ENCODE results near the gene PTPN14. TPM values are rescaled to one million over a fixed set of nuclear protein-coding genes. Genes with fewer than 3 reads are reported as not detected.

Gene PTPN14
- total RNA-seq, 1 experiment from 2014 or later = 88.4 TPM

DNA sequence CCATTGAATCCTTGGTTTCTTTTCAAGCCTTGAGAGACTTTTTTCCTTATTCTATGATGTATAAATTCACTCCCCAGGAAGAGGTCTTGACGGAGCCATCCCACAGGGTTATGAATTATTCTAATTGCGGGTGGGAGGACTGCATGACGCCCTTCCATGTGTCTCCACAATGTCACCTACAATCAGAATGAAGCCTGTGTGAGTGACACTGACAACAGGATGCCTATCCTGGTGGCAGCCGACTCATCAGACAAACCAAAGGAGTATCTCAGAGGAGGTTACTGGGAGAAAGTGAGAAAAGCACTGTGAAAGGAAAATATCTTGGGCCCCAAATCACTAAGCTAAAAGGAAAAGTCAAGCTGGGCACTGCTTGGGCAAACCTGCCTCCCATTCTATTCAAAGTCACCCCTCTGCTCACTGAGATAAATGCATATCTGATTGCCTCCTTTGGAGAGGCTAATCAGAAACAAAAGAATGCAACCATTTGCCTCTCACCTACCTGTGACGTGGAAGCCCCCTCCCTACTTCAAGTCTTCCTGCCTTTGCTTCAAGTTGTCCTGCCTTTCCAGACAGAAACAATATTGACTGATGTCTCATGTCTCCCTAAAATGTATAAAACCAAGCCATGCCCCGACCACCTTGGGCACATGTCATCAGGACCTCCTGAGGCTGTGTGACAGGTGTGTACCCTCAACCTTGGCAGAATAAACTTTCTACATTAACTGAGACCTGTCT is 172.0 kb downstream of the PTPN14 start (continued):
- no peak for TF ChIP-seq USF2 (CRISPR knock-in tag; IDR thresholded peaks at IDR 0.05)
- no peak for TF ChIP-seq NFYB (CRISPR knock-in tag; conservative IDR thresholded peaks at IDR 0.05; ENCODE audit: low read depth)
- TF ChIP-seq NR3C1 (CRISPR knock-in tag; conservative IDR thresholded peaks at IDR 0.05; ENCODE audit: low read depth) = no peak
- TF ChIP-seq CREM (CRISPR knock-in tag; IDR thresholded peaks at IDR 0.05) = no peak
- TF ChIP-seq HMGA2 (CRISPR knock-in tag; IDR thresholded peaks at IDR 0.05) = no peak
- TF ChIP-seq, protein P1, sequence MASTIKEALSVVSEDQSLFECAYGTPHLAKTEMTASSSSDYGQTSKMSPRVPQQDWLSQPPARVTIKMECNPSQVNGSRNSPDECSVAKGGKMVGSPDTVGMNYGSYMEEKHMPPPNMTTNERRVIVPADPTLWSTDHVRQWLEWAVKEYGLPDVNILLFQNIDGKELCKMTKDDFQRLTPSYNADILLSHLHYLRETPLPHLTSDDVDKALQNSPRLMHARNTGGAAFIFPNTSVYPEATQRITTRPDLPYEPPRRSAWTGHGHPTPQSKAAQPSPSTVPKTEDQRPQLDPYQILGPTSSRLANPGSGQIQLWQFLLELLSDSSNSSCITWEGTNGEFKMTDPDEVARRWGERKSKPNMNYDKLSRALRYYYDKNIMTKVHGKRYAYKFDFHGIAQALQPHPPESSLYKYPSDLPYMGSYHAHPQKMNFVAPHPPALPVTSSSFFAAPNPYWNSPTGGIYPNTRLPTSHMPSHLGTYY (CRISPR knock-in tag; IDR thresholded peaks at IDR 0.05) = no peak
- TF ChIP-seq MXD4 (CRISPR knock-in tag; IDR thresholded peaks at IDR 0.05; ENCODE audit: borderline replicate concordance) = no peak
- no peak for TF ChIP-seq ZNF232 (CRISPR knock-in tag; IDR thresholded peaks at IDR 0.05)
- no peak for TF ChIP-seq GABPB1 (CRISPR knock-in tag; IDR thresholded peaks at IDR 0.05)
- TF ChIP-seq TEAD1 (CRISPR knock-in tag; IDR thresholded peaks at IDR 0.05) = no peak

DNA sequence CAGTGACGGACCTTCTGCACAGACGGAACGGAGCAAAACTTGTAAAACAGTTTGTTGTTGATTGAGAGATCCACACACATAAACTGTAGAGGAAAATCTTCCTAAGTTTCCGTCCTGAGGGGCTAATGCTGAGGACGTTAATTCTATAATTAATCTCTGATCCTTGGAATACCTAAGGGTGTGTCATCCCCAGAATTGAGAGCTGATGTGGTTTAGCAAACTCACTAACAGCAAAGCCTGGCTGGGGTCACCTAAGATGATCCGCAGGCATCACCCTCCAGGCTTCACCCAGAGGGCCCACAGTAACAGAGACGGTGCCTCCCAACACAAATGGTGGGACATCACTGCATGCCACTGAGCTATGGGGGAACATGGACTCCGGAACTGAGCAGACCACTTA is 172.9 kb downstream of the PTPN14 start:
- no peak overlapping the region for H3K27ac Mint-ChIP-seq
- no peak for ATAC-seq
- POLR2A ChIA-PET = no interaction called here
- H3K4me3 Mint-ChIP-seq = no peak overlapping the region
- H3K9me3 Mint-ChIP-seq = no peaks in the 10 kb centered on the region
- TF ChIP-seq MAX (CRISPR knock-in tag; IDR thresholded peaks at IDR 0.05) = no peak
- no peak for TF ChIP-seq ETV6 (CRISPR knock-in tag; IDR thresholded peaks at IDR 0.05)
- no peak for TF ChIP-seq NR2C2 (CRISPR knock-in tag; IDR thresholded peaks at IDR 0.05)
- TF ChIP-seq ZNF423 (CRISPR knock-in tag; IDR thresholded peaks at IDR 0.05) = no peak
- TF ChIP-seq GTF2I (CRISPR knock-in tag; conservative IDR thresholded peaks at IDR 0.05) = no peak
- TF ChIP-seq ZNF425 (CRISPR knock-in tag; conservative IDR thresholded peaks at IDR 0.05) = no peak
- no peak for TF ChIP-seq HMGXB4 (CRISPR knock-in tag; IDR thresholded peaks at IDR 0.05)
- no peak for TF ChIP-seq USF1 (CRISPR knock-in tag; IDR thresholded peaks at IDR 0.05)
- TF ChIP-seq, protein P2, sequence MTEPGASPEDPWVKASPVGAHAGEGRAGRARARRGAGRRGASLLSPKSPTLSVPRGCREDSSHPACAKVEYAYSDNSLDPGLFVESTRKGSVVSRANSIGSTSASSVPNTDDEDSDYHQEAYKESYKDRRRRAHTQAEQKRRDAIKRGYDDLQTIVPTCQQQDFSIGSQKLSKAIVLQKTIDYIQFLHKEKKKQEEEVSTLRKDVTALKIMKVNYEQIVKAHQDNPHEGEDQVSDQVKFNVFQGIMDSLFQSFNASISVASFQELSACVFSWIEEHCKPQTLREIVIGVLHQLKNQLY (CRISPR knock-in tag; IDR thresholded peaks at IDR 0.05) = no peak
- TF ChIP-seq FOXP1 (CRISPR knock-in tag; IDR thresholded peaks at IDR 0.05; ENCODE audit: borderline replicate concordance) = no peak
- TF ChIP-seq, protein P3, sequence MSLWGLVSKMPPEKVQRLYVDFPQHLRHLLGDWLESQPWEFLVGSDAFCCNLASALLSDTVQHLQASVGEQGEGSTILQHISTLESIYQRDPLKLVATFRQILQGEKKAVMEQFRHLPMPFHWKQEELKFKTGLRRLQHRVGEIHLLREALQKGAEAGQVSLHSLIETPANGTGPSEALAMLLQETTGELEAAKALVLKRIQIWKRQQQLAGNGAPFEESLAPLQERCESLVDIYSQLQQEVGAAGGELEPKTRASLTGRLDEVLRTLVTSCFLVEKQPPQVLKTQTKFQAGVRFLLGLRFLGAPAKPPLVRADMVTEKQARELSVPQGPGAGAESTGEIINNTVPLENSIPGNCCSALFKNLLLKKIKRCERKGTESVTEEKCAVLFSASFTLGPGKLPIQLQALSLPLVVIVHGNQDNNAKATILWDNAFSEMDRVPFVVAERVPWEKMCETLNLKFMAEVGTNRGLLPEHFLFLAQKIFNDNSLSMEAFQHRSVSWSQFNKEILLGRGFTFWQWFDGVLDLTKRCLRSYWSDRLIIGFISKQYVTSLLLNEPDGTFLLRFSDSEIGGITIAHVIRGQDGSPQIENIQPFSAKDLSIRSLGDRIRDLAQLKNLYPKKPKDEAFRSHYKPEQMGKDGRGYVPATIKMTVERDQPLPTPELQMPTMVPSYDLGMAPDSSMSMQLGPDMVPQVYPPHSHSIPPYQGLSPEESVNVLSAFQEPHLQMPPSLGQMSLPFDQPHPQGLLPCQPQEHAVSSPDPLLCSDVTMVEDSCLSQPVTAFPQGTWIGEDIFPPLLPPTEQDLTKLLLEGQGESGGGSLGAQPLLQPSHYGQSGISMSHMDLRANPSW (CRISPR knock-in tag; conservative IDR thresholded peaks at IDR 0.05; ENCODE audit: low read depth) = no peak
- no peak for TF ChIP-seq ATF6 (CRISPR knock-in tag; IDR thresholded peaks at IDR 0.05)
- TF ChIP-seq NFATC4 (CRISPR knock-in tag; IDR thresholded peaks at IDR 0.05) = no peak
- no peak for TF ChIP-seq ELF4 (CRISPR knock-in tag; IDR thresholded peaks at IDR 0.05; ENCODE audit: low read depth)
- DNase-seq (ENCODE audit: low spot score) = no peak
- H3K36me3 Mint-ChIP-seq = peaks cover 34% of the 10 kb centered on the region
- H3K4me1 Mint-ChIP-seq = peaks cover 28% of the 10 kb centered on the region
- CTCF ChIA-PET = interaction anchor here (0.9 to 1.4 kb wide), 2 partner anchors 45 to 61 kb away, joined by 3 read pairs; no protein-coding TSS in a partner anchor
- no peaks in the 10 kb centered on the region for H3K27me3 Mint-ChIP-seq (ENCODE audit: low read depth)
